ENCODE results near the gene RPP40. TPM values are rescaled to one million over a fixed set of nuclear protein-coding genes. Genes with fewer than 3 reads are reported as not detected.
A peak's percentile ranks its signal among the peaks of the same experiment; 100 is the strongest.
"Not testable (repeated sequence)": the region's sequence is repeated elsewhere in the genome, so short reads cannot be mapped to it uniquely, and the experiment has no call there.

Gene RPP40
- total and polyA plus RNA-seq, 4 donors: 11.0 to 20.5 (median 12.6) TPM

GRCh38 chr6:5036269-5036668 lies 32.4 kb upstream of the RPP40 start:
- Histone ChIP-seq H3K9me3 (ENCODE audit: control insufficient read depth, insufficient read depth, low read length) (no peaks in the 10 kb centered on the region), H3K4me3 (ENCODE audit: low read depth, low read length) (no peak overlapping the region), H3K36me3 (ENCODE audit: control insufficient read depth, insufficient read depth, low read length) (no peaks in the 10 kb centered on the region), H3K27me3 (ENCODE audit: control insufficient read depth, insufficient read depth, low read length) (no peaks in the 10 kb centered on the region), H3K4me1 (ENCODE audit: control insufficient read depth, insufficient read depth, low read length) (peaks cover 5% of the 10 kb centered on the region), H3K27ac (ENCODE audit: low read depth, low read length) (no peak overlapping the region)
- WGBS (ENCODE audit: insufficient coverage): 35% methylated on average over 8 of the region's 8 CpGs
- peak in 3 of 6 donors; percentile 17 to 72 (median 56) for DNase-seq (ENCODE audit: low read depth in 4 of 6, low spot score in 6 of 6)

DNA sequence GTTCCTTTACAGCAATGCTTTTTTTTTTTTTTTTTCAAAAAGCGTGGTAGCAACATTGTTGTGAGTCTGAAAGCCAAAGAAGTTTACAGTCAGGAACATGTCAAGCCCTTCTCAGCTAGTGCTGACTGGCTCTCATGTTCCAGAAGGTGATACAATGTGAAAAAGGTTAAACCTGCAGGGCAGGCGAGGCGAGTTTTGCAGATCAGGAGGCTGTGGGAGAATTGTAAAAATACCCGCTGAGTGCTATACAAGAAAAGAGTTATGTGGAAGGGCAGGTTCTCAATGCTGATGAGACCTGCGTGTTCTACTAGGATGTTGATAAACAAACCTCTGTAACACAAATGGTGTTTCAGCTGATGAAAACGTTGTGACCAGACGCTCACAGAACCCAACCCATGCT lies 30.9 kb upstream of the RPP40 start:
- no peak for DNase-seq (ENCODE audit: low read depth in 4 of 6, low spot score in 6 of 6)
- Histone ChIP-seq H3K27ac (ENCODE audit: low read depth, low read length) (no peak overlapping the region), H3K9me3 (ENCODE audit: control insufficient read depth, insufficient read depth, low read length) (no peaks in the 10 kb centered on the region), H3K36me3 (ENCODE audit: control insufficient read depth, insufficient read depth, low read length) (no peaks in the 10 kb centered on the region), H3K4me1 (ENCODE audit: control insufficient read depth, insufficient read depth, low read length) (peaks cover 5% of the 10 kb centered on the region), H3K4me3 (ENCODE audit: low read depth, low read length) (no peak overlapping the region), H3K27me3 (ENCODE audit: control insufficient read depth, insufficient read depth, low read length) (no peaks in the 10 kb centered on the region)
- WGBS (ENCODE audit: insufficient coverage): 93% methylated on average over 4 of the region's 7 CpGs

GRCh38 chr6:5034328-5034727 lies 30.5 kb upstream of the RPP40 start:
- H3K27ac ChIP-seq (ENCODE audit: low read depth, low read length): no peak overlapping the region
- 86% methylated on average over 6 of the region's 7 CpGs for WGBS (ENCODE audit: insufficient coverage)
- no peaks in the 10 kb centered on the region for H3K9me3 ChIP-seq (ENCODE audit: control insufficient read depth, insufficient read depth, low read length)
- H3K4me1 ChIP-seq (ENCODE audit: control insufficient read depth, insufficient read depth, low read length): peaks cover 5% of the 10 kb centered on the region
- H3K36me3 ChIP-seq (ENCODE audit: control insufficient read depth, insufficient read depth, low read length): no peaks in the 10 kb centered on the region
- DNase-seq (ENCODE audit: low read depth in 4 of 6, low spot score in 6 of 6): peak in 1 of 6 donors; percentile 25
- no peak overlapping the region for H3K4me3 ChIP-seq (ENCODE audit: low read depth, low read length)
- H3K27me3 ChIP-seq (ENCODE audit: control insufficient read depth, insufficient read depth, low read length): no peaks in the 10 kb centered on the region

- H3K9me3 ChIP-seq (ENCODE audit: control insufficient read depth, insufficient read depth, low read length); H3K27me3 ChIP-seq (ENCODE audit: control insufficient read depth, insufficient read depth, low read length); H3K4me3 ChIP-seq (ENCODE audit: low read depth, low read length); H3K36me3 ChIP-seq (ENCODE audit: control insufficient read depth, insufficient read depth, low read length); H3K4me1 ChIP-seq (ENCODE audit: control insufficient read depth, insufficient read depth, low read length); H3K27ac ChIP-seq (ENCODE audit: low read depth, low read length): not testable (repeated sequence)
- WGBS (ENCODE audit: insufficient coverage): 66% methylated on average over 3 of the region's 14 CpGs
- DNase-seq (ENCODE audit: low read depth in 4 of 6, low spot score in 6 of 6): peak in 1 of 6 donors; percentile 2
Measured at GRCh38 chr6:5033214-5033904, 29.5 kb upstream of the RPP40 start.

DNA sequence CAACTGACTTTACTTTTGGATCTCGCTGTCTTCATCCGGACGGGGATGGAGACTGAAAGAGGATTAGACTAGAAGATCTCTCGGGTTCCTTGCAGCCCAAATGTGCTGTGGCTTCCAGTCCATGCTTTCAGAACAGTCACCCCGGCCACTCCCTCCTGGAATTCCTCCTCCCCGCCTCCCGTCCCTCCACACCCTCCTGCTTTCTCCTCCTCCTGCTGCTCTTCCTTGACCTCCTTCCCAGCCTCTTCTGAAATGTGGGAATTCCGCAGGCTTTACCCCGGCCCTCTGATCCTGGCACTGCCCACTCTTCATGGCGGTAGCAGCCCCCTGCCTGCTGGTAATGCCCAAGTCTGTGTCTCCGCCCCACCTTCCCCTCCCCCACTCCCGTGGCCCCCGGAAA lies 28.9 kb upstream of the RPP40 start:
- not testable (repeated sequence) for H3K27ac ChIP-seq (ENCODE audit: low read depth, low read length); H3K36me3 ChIP-seq (ENCODE audit: control insufficient read depth, insufficient read depth, low read length); DNase-seq (ENCODE audit: low read depth in 4 of 6, low spot score in 6 of 6); H3K4me3 ChIP-seq (ENCODE audit: low read depth, low read length); H3K9me3 ChIP-seq (ENCODE audit: control insufficient read depth, insufficient read depth, low read length); H3K4me1 ChIP-seq (ENCODE audit: control insufficient read depth, insufficient read depth, low read length); H3K27me3 ChIP-seq (ENCODE audit: control insufficient read depth, insufficient read depth, low read length)
- 45% methylated on average over 6 of the region's 13 CpGs for WGBS (ENCODE audit: insufficient coverage)

DNA sequence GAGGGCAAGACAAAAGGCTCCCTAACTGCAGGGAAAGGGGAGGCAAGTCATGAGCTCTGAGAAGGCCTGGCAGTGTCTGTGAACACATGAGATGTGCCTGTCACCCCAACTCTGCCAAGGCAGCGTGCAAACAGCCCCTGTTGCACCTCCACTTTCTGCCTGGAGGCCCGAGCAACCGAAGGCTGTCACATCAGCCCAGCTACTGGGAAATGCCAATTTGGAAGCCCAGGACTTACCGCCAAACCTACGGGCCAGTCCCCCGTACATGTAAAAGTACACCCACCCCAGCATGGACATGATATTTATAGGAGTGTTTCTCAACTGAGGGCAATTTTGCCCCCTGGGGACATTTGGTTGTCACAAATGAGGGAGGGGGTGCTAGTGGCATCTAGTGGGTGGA lies 27.3 kb upstream of the RPP40 start:
- WGBS (ENCODE audit: insufficient coverage): 94% methylated on average over 3 of the region's 6 CpGs

GRCh38 chr6:5030596-5031136 lies 26.8 kb upstream of the RPP40 start:
- no peak overlapping the region for H3K4me3 ChIP-seq (ENCODE audit: low read depth, low read length)
- DNase-seq (ENCODE audit: low read depth in 4 of 6, low spot score in 6 of 6): peak in 3 of 6 donors; percentile 25 to 79 (median 75)
- no peak overlapping the region for H3K27ac ChIP-seq (ENCODE audit: low read depth, low read length)
- 15% methylated on average over 13 of the region's 13 CpGs for WGBS (ENCODE audit: insufficient coverage)
- no peaks in the 10 kb centered on the region for H3K27me3 ChIP-seq (ENCODE audit: control insufficient read depth, insufficient read depth, low read length)
- H3K9me3 ChIP-seq (ENCODE audit: control insufficient read depth, insufficient read depth, low read length): no peaks in the 10 kb centered on the region
- peaks cover 14% of the 10 kb centered on the region for H3K4me1 ChIP-seq (ENCODE audit: control insufficient read depth, insufficient read depth, low read length)
- no peaks in the 10 kb centered on the region for H3K36me3 ChIP-seq (ENCODE audit: control insufficient read depth, insufficient read depth, low read length)

More for the DNA sequence above, 27.3 kb upstream of the RPP40 start:
- H3K4me1 ChIP-seq (ENCODE audit: control insufficient read depth, insufficient read depth, low read length): peaks cover 10% of the 10 kb centered on the region
- no peak overlapping the region for H3K27ac ChIP-seq (ENCODE audit: low read depth, low read length)
- H3K4me3 ChIP-seq (ENCODE audit: low read depth, low read length): no peak overlapping the region
- no peak for DNase-seq (ENCODE audit: low read depth in 4 of 6, low spot score in 6 of 6)
- no peaks in the 10 kb centered on the region for H3K9me3 ChIP-seq (ENCODE audit: control insufficient read depth, insufficient read depth, low read length)
- no peaks in the 10 kb centered on the region for H3K27me3 ChIP-seq (ENCODE audit: control insufficient read depth, insufficient read depth, low read length)
- H3K36me3 ChIP-seq (ENCODE audit: control insufficient read depth, insufficient read depth, low read length): no peaks in the 10 kb centered on the region

- Histone ChIP-seq H3K27ac (ENCODE audit: low read depth, low read length) (no peak overlapping the region), H3K4me3 (ENCODE audit: low read depth, low read length) (no peak overlapping the region), H3K4me1 (ENCODE audit: control insufficient read depth, insufficient read depth, low read length) (peaks cover 16% of the 10 kb centered on the region), H3K36me3 (ENCODE audit: control insufficient read depth, insufficient read depth, low read length) (no peaks in the 10 kb centered on the region), H3K9me3 (ENCODE audit: control insufficient read depth, insufficient read depth, low read length) (no peaks in the 10 kb centered on the region), H3K27me3 (ENCODE audit: control insufficient read depth, insufficient read depth, low read length) (no peaks in the 10 kb centered on the region)
- 94% methylated on average over 2 of the region's 5 CpGs for WGBS (ENCODE audit: insufficient coverage)
- no peak for DNase-seq (ENCODE audit: low read depth in 4 of 6, low spot score in 6 of 6)
Measured at GRCh38 chr6:5029609-5030008, 25.8 kb upstream of the RPP40 start.

DNA sequence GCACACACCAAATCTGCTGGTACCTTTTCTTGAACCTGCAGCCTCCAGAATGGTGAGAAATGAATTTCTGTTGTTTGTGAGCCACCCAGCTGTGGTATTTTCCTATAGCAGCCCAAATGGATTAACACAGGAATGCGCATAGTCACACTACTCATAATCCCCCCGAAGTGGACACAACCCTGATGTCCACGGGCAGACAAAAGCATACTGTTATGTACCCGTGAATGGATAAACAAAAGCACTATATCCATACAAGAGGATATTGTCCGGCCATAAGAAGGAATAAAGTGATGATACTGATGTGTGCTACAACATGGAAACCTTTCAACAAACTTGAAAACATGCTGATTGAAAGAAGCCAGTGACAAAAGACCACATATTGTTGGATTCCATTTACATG lies 25.1 kb upstream of the RPP40 start:
- no peak overlapping the region for H3K4me3 ChIP-seq (ENCODE audit: low read depth, low read length)
- no peaks in the 10 kb centered on the region for H3K27me3 ChIP-seq (ENCODE audit: control insufficient read depth, insufficient read depth, low read length)
- H3K4me1 ChIP-seq (ENCODE audit: control insufficient read depth, insufficient read depth, low read length): peaks cover 16% of the 10 kb centered on the region
- WGBS (ENCODE audit: insufficient coverage): 50% methylated on average over 2 of the region's 5 CpGs
- no peaks in the 10 kb centered on the region for H3K36me3 ChIP-seq (ENCODE audit: control insufficient read depth, insufficient read depth, low read length)
- H3K27ac ChIP-seq (ENCODE audit: low read depth, low read length): no peak overlapping the region
- H3K9me3 ChIP-seq (ENCODE audit: control insufficient read depth, insufficient read depth, low read length): no peaks in the 10 kb centered on the region
- no peak for DNase-seq (ENCODE audit: low read depth in 4 of 6, low spot score in 6 of 6)

DNA sequence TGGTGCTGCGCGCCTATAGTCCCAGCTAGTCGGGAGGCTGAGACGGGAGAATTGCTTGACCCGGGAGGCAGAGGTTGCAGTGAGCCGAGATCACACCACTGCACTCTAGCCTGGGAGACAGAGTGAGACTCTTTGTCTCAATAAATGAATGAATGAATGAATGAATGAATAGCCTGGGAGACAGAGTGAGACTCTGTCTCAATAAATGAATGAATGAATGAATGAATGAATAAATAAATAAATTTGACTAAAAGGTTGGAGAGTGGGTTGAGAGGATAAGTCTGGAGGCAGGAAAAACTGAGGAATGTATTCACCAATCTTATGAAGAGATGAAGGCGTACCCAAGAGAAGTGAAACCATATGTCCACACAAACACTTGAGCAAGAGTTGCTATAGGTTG lies 24.5 kb upstream of the RPP40 start:
- H3K4me1 ChIP-seq (ENCODE audit: control insufficient read depth, insufficient read depth, low read length): peaks cover 13% of the 10 kb centered on the region
- H3K36me3 ChIP-seq (ENCODE audit: control insufficient read depth, insufficient read depth, low read length): no peaks in the 10 kb centered on the region
- H3K9me3 ChIP-seq (ENCODE audit: control insufficient read depth, insufficient read depth, low read length): no peaks in the 10 kb centered on the region
- H3K27ac ChIP-seq (ENCODE audit: low read depth, low read length): no peak overlapping the region
- no peak for DNase-seq (ENCODE audit: low read depth in 4 of 6, low spot score in 6 of 6)
- H3K4me3 ChIP-seq (ENCODE audit: low read depth, low read length): no peak overlapping the region
- 100% methylated on average over 1 of the region's 7 CpGs for WGBS (ENCODE audit: insufficient coverage)
- no peaks in the 10 kb centered on the region for H3K27me3 ChIP-seq (ENCODE audit: control insufficient read depth, insufficient read depth, low read length)
